GM18505 (cell line): Measurements from ENCODE around the gene MAST4.
A peak's percentile ranks its signal among the peaks of the same experiment; 100 is the strongest.
"Not testable (repeated sequence)": the region's sequence is repeated elsewhere in the genome, so short reads cannot be mapped to it uniquely, and the experiment has no call there.

ENCODE experiments used
- ATAC-seq: cut with Tn5 transposase; IDR thresholded peaks from one replicate; pipeline ENCODE4 v1.9.1; 2021; ENCODE audit not compliant: unreplicated experiment
- POLR2A ChIP-seq: IDR thresholded peaks from 4 replicates; pipeline ENCODE4 v1.6.1; 2011; ENCODE audit warnings: borderline replicate concordance; ENCODE audit not compliant: insufficient read depth, insufficient read length; ENCODE audit errors: extremely low read depth

MAST4 gene

DNA sequence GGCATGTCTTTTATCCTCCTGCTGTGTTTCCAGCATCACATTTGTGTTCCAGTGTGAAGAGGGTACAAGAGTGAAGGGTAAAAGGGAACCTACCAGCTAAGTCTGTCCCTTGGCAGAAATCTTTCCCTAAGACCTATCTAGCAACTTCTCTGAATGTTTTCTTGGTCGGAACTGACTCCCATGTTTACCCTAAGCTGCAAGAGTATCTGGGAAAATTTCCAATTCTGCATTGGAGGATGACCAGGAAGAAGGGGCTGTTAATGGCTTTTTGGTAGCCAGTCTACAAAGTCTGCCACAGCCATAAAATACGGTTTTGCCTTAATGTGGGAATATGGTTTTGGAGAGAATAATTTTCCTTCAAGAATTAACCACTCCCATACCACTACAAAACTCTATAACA is 75.1 kb downstream of the MAST4 start:
- no peak for TF ChIP-seq POLR2A
- no peak for ATAC-seq

GRCh38 chr5:66674802-66675201 is 78.6 kb downstream of the MAST4 start:
- no peak for ATAC-seq
- no peak for TF ChIP-seq POLR2A

GRCh38 chr5:66675406-66675805 is 79.2 kb downstream of the MAST4 start:
- no peak for ATAC-seq

DNA sequence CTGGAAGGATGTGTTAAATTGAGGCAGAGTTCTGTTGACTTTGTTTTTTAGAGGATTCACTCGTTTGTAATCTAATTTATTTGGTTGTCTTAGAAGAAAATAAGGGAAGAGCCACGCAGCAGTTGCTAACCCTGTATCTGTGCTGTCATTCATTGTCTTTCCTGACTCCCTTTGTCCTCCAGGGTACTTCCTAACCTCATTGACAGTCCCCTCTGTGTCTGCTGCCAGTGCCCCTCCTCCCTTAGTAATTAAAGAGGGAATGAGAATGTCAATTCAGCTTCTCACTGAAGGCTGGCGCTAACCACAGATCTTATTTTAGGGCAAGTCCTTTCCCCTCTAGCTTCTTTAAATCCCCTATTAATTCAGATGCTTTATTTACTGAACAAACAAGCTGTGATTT is 84.0 kb downstream of the MAST4 start:
- no peak for ATAC-seq
- TF ChIP-seq POLR2A = no peak

More at GRCh38 chr5:66675406-66675805, 79.2 kb downstream of the MAST4 start:
- no peak for TF ChIP-seq POLR2A

- no peak for ATAC-seq
- no peak for TF ChIP-seq POLR2A
Measured at GRCh38 chr5:66680804-66681203, 84.6 kb downstream of the MAST4 start.

DNA sequence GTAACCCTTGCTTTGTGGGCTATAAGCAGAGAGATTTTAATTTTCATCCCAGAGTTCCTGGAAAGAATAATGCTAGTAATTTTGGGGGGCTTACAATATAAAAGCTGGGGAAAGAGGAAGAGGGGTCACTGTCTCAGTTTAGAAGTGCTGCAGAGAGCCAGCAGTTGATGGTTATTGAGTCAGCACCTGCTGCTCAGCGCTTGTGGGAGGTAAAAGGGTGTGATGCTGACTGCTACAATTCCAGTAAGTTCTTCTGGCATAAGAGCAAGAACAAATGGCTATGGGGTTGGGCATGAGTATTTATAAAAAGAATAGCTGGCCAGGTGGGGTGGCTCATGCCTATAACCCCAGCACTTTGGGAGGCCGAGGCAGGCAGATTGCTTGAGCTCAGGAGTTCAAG is 88.5 kb downstream of the MAST4 start:
- no peak for ATAC-seq
- no peak for TF ChIP-seq POLR2A

- no peak for TF ChIP-seq POLR2A
- ATAC-seq = no peak
Measured at GRCh38 chr5:66689522-66690220, 93.5 kb downstream of the MAST4 start.

DNA sequence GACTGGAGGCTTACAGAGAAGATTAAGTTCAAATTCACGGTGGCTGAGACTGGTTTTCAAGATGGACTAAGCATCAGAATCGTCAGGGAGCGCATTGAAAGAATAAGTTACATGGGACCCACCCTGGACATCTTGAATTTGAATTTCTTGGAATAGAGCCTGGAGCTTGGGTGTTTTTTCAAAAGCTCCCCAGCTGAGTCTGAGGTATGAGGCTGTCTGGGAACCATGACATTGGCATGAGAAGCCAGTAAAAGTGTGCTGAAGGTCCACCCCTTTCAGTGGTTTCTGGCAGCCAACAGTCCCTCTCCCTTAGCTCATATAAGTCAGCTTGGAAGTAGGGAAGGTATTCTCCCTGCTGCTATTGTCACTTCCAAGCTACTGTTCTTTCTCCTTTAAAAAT is 97.8 kb downstream of the MAST4 start:
- no peak for ATAC-seq
- TF ChIP-seq POLR2A = no peak

DNA sequence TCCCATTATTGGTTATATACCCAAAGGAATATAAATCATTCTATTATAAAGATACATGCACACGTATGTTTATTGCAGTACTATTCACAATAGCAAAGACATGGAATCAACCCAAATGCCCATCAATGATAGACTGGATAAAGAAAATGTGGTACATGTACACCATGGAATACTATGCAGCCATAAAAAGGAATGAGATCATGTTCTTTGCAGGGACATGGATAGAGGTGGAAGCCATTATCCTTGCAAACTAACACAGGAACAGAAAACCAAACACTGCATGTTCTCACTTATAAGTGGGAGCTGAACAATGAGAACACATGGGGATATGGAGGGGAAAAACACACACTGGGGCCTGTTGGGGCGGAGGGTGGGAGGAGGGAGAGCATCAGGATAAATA is 99.6 kb downstream of the MAST4 start:
- not testable (repeated sequence) for ATAC-seq

GRCh38 chr5:66697796-66698564 is 101.8 kb downstream of the MAST4 start:
- TF ChIP-seq POLR2A = no peak
- no peak for ATAC-seq

DNA sequence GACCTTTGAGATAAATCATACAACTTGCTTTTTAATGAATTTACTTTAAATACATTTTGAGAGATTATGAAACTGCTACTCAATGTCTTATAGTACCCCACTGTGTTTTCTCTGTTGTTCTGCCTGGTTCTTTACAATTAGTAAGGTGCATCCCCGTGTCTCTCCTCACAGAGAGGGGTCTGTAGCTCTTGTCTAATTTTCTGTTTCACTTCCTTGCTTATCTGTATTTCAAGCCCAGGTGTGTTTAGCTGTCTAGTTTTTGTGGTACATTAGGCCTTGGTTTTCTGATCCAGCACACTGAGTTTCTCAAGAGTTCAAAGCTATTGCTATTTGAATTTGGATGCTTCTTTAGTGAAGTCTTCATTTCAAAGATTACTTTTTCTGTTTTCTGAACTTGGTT is 105.1 kb downstream of the MAST4 start:
- ATAC-seq = peak; percentile 92
- no peak for TF ChIP-seq POLR2A

GRCh38 chr5:66702426-66702825 is 106.2 kb downstream of the MAST4 start:
- TF ChIP-seq POLR2A = no peak
- ATAC-seq = no peak

- no peak for ATAC-seq
- no peak for TF ChIP-seq POLR2A
Measured at GRCh38 chr5:66704790-66705425, 108.7 kb downstream of the MAST4 start.

DNA sequence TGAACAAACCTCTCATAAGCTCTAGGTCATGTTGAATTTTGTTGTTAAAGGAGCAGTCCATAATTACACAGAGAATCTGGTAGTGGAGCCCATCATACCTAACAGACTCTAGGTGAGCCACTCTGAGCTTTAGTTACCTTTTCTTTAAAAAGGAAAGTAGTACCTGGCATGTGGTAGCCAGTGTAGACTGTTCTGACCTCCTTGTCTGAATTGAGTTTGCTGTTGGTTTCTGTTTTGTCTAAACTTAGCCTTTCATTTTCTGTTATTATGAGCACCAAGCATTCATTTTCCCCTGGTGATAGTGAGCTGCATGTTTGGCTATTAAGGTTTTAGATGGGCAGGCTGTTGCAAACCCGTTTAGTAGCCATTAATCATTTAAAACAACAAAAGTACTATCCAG is 112.2 kb downstream of the MAST4 start:
- ATAC-seq = no peak
- TF ChIP-seq POLR2A = no peak
